OCI-LY7 (cell line): ENCODE results near the gene BRME1. TPM values are rescaled to one million over a fixed set of nuclear protein-coding genes. Genes with fewer than 3 reads are reported as not detected.

Experiments
- BruUV-seq: library from RNA; stranded (reverse); fragments of 400-500 nt; replicated peaks from 2 replicates; lab custom pipeline; 2021; lab: Mats Ljungman, UMichigan
- CTCF ChIA-PET: fragments of 300-600 bp; sonication (Branson Sonifier 250); formaldehyde crosslinking; loops from one replicate; lab custom pipeline; 2022; ENCODE audit warnings: antibody characterized with exemption; ENCODE audit not compliant: unreplicated experiment; lab: Charles Lee
- POLR2A ChIA-PET: fragments of 300-600 bp; sonication (Branson Sonifier 250); formaldehyde crosslinking; loops from one replicate; lab custom pipeline; 2022; ENCODE audit warnings: antibody characterized with exemption; lab: Charles Lee
- DNase-seq: peaks from one replicate; pipeline ENCODE4 v3.0.0-alpha.2; 2015; ENCODE audit warnings: low spot score
- H2AFZ ChIP-seq: fragments of 200-600 bp; sonication (generic), shearing (Covaris generic); 2 replicates; pipeline ENCODE4 v1.6.1; 2014; ENCODE audit warnings: mild to moderate bottlenecking, antibody characterized with exemption, low read length, moderate library complexity
- H3K27ac ChIP-seq: fragments of 200-600 bp; sonication (generic); 2 replicates; pipeline ENCODE4 v1.5.1; 2014; ENCODE audit warnings: mixed run types, low read depth, mild to moderate bottlenecking, moderate library complexity, low read length, inconsistent platforms; ENCODE audit not compliant: poor library complexity, severe bottlenecking
- H3K36me3 ChIP-seq: fragments of 200-600 bp; sonication (generic); 2 replicates; pipeline ENCODE4 v1.6.1; 2014; ENCODE audit warnings: mild to moderate bottlenecking, antibody characterized with exemption, low read length, moderate library complexity, mixed read lengths; ENCODE audit not compliant: insufficient read depth
- H3K4me1 ChIP-seq: fragments of 200-600 bp; sonication (generic); 2 replicates; pipeline ENCODE4 v1.5.1; 2014; ENCODE audit warnings: mild to moderate bottlenecking, low read length; ENCODE audit not compliant: insufficient read depth, poor library complexity, severe bottlenecking
- H3K4me2 ChIP-seq: fragments of 200-600 bp; sonication (generic); 2 replicates; pipeline ENCODE4 v1.6.1; 2014; ENCODE audit warnings: mild to moderate bottlenecking, low read length
- H3K4me3 ChIP-seq: fragments of 200-600 bp; sonication (generic); 2 replicates; pipeline ENCODE4 v1.5.1; 2014; ENCODE audit warnings: mild to moderate bottlenecking, low read depth, low read length; ENCODE audit not compliant: poor library complexity, severe bottlenecking
- H3K79me2 ChIP-seq: fragments of 200-600 bp; sonication (generic); 2 replicates; pipeline ENCODE4 v1.6.1; 2016; ENCODE audit warnings: low read depth, mild to moderate bottlenecking, low read length, moderate library complexity, mixed read lengths; ENCODE audit not compliant: insufficient read depth
- H3K9me2 ChIP-seq: fragments of 200-600 bp; sonication (generic); 2 replicates; pipeline ENCODE4 v1.6.1; 2016; ENCODE audit warnings: mild to moderate bottlenecking, low read length, mixed read lengths; ENCODE audit not compliant: insufficient read depth
- H3K9me3 ChIP-seq: fragments of 200-600 bp; sonication (generic); 2 replicates; pipeline ENCODE4 v1.6.1; 2014; ENCODE audit warnings: mild to moderate bottlenecking, mixed run types, low read length, mixed read lengths
- H4K20me1 ChIP-seq: fragments of 200-600 bp; sonication (generic); 2 replicates; pipeline ENCODE4 v1.6.1; 2014; ENCODE audit warnings: mild to moderate bottlenecking, antibody characterized with exemption, low read length, moderate library complexity, mixed read lengths; ENCODE audit not compliant: insufficient read depth
- CTCF ChIP-seq: fragments of 200-600 bp; sonication (generic); conservative IDR thresholded peaks from 2 replicates; pipeline ENCODE4 v1.5.1; 2014; ENCODE audit warnings: mild to moderate bottlenecking, antibody characterized with exemption, low read length, moderate library complexity, mixed read lengths
- EZH2phosphoT487 ChIP-seq: fragments of 200-600 bp; sonication (generic); IDR thresholded peaks from 2 replicates; pipeline ENCODE4 v1.6.1; 2018; ENCODE audit warnings: low read depth, borderline replicate concordance, mild to moderate bottlenecking, mixed run types, antibody characterized with exemption, low read length, moderate library complexity, mixed read lengths
- intact Hi-C: fragments of 100-400 bp; cut with micrococcal nuclease; formaldehyde crosslinking; loops from one replicate; pipeline ENCODE4 v1.10.0; 2022; ENCODE audit not compliant: unreplicated experiment
- total RNA-seq, 2 experiments: library from RNA; depleted of rRNA in 1 of 2; stranded (reverse); fragments of >200 nt in 1 of 2; shearing (Covaris generic) in 1 of 2; gene quantifications; 2 replicates each; pipeline ENCODE4 v1.2.3, GENCODE V29; 2014 to 2022

Gene BRME1
- total RNA-seq, 2 experiments from 2014 or later: 2.5 to 7.2 TPM

GRCh38 chr19:13881692-13882418 is 24.1 kb downstream of the BRME1 start:
- ChIA-PET CTCF (interaction anchor here (0.6 to 0.9 kb wide), 3 partner anchors 29 to 122 kb away, joined by 3 read pairs; no protein-coding TSS in a partner anchor), POLR2A (interaction anchor here (1.0 to 1.6 kb wide), 2 partner anchors 150 to 187 kb away, joined by 3 to 4 read pairs; partner anchors contain the start of gene IL27RA)
- TF ChIP-seq EZH2phosphoT487: no peak
- no peak for TF ChIP-seq CTCF
- H3K27ac ChIP-seq: no peak overlapping the region
- H3K4me3 ChIP-seq: no peak overlapping the region
- no peaks in the 10 kb centered on the region for H3K9me3 ChIP-seq
- peak overlapping the region; percentile 56; the same call in 1 of the 2 replicates for H2AFZ ChIP-seq
- DNase-seq: no peak
- no peaks in the 10 kb centered on the region for H3K9me2 ChIP-seq
- H3K4me1 ChIP-seq: peaks cover 36% of the 10 kb centered on the region
- no peaks in the 10 kb centered on the region for H3K36me3 ChIP-seq
- H3K79me2 ChIP-seq: no peaks in the 10 kb centered on the region
- intact Hi-C loops: loop anchor here (5.0 kb wide), 1 partner anchor 70 kb away; the partner anchor contains the start of gene DCAF15
- BruUV-seq: no TSS peak
- H3K4me2 ChIP-seq: peak overlapping the region; percentile 37
- H4K20me1 ChIP-seq: no peaks in the 10 kb centered on the region

- peak overlapping the region; percentile 56; the same call in 1 of the 2 replicates for H2AFZ ChIP-seq
- BruUV-seq: no TSS peak
- no peak overlapping the region for H3K4me3 ChIP-seq
- TF ChIP-seq CTCF (no peak), EZH2phosphoT487 (no peak)
- POLR2A ChIA-PET: interaction anchor here (1.6 kb wide), 1 partner anchor 150 kb away, joined by 3 read pairs; the partner anchor contains the start of gene IL27RA
- H3K4me1 ChIP-seq: peaks cover 36% of the 10 kb centered on the region
- no peak overlapping the region for H3K27ac ChIP-seq
- CTCF ChIA-PET: interaction anchor here (0.9 kb wide), 1 partner anchor 40 kb away, joined by 3 read pairs; no protein-coding TSS in a partner anchor
- intact Hi-C loops: loop anchor here (5.0 kb wide), 1 partner anchor 71 kb away; the partner anchor contains the start of gene DCAF15
- no peaks in the 10 kb centered on the region for H4K20me1 ChIP-seq
- no peaks in the 10 kb centered on the region for H3K36me3 ChIP-seq
- peak overlapping the region; percentile 37 for H3K4me2 ChIP-seq
- no peaks in the 10 kb centered on the region for H3K79me2 ChIP-seq
- H3K9me3 ChIP-seq: no peaks in the 10 kb centered on the region
- no peaks in the 10 kb centered on the region for H3K9me2 ChIP-seq
- DNase-seq: no peak
Observed at GRCh38 chr19:13881251-13881691, 24.6 kb downstream of the BRME1 start.
